HG02840 (cell line): ENCODE results near the gene DCC.

Experiments used
- ATAC-seq: cut with Tn5 transposase; IDR thresholded peaks from one replicate; pipeline ENCODE4 v1.9.1; 2021; ENCODE audit warnings: mild to moderate bottlenecking, moderate library complexity, moderate number of reproducible peaks; ENCODE audit not compliant: unreplicated experiment, low FRiP score

The DCC gene

GRCh38 chr18:52991246-52991645, 651.2 kb downstream of the DCC start:
- no peak for ATAC-seq

- no peak for ATAC-seq
These were observed 652.0 kb downstream of the DCC start for GRCh38 chr18:52992041-52992440.

DNA sequence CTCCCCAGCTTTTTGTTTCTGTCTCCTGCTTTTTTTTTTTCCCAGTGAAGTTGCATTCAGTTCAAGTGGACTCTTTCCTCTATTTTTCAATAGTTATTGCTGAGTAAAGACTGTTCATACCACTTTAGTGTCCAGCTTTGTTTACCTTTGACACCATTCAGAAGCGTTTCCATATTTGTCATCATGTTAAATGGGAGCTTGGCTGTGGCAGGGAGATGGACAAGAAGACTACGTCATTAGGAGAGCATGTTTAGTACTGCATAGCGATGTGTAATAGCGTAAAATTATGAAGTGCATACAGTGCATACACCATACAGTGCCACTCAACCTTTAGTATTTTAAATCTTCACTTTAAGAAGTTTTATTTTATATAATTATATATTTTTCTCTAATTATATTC, 655.9 kb downstream of the DCC start:
- ATAC-seq, result no peak

- ATAC-seq, result no peak
These were observed 659.6 kb downstream of the DCC start for GRCh38 chr18:52999633-53000032.

DNA sequence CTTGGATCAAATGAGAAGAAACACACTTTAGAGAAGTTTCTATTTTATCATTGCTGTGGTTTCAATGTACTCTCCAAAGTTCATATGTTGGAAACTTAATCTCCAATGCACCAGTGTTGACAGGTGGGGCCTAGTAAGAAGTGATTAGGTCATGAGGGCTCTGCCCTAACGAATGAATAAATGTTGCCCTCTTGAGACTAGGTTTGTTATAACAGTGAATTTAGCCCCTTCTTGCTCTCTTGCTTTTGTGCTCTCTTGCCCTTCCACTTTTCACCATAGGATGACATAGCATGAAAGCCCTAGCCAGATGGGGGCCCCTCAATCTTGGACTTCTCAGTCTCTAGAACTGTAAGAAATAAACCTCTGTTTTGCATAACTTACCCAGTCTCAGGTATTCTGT, 664.8 kb downstream of the DCC start:
- no peak for ATAC-seq

DNA sequence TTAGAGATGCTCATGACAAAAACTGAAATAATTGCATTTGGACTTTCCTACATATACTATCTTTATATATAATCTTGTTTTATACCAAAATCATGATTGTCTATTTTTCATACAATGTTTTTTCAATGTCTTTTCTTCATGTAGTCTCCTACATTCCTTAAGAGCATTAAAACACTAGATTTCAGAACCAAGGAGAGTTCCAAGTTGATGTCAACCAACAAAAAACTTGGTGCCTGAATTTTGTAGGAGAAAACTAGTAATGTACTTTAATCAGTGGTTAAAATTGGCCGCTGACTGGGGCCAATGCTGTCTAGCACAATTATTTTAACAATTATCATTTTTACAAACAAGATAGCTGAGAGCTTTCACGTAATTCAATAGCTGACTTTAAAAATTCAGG, 678.8 kb downstream of the DCC start:
- no peak for ATAC-seq

DNA sequence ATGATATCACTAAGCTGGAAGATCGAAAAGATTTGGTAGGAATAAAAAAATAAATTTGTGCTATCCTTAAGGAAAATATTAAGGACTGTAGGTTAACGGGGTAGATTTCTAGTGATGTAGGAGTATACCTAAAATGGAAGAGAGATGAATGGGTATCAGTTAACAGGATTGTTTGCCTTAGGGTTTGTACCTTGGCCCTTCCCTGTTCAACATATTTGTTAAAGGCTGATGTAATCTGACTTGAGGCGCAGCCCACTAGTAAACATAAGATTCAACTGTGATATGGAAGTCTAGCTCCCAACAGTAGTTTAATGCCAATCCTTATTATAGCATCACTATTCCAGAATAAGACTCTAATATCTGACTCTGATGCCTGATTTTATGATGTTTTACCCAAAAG, 685.2 kb downstream of the DCC start:
- no peak for ATAC-seq

DNA sequence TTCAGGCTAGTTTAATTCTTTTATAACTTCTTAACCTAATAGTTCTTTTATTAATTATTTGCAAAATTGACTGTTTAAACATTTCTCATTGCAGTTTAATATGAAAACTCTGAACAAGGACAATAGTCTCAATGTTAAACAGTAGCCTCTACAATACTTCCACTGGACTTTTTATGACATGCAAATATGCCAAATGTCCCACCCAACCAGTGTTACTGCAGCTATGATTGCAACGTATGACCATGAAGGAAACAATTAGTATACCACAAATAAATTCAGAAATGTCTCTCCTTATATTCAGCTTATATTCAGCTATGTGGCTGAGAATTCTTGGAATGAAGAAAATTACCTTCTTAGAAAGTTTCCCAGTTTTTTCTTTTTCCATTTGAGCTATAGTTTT, 688.6 kb downstream of the DCC start:
- ATAC-seq, result no peak

DNA sequence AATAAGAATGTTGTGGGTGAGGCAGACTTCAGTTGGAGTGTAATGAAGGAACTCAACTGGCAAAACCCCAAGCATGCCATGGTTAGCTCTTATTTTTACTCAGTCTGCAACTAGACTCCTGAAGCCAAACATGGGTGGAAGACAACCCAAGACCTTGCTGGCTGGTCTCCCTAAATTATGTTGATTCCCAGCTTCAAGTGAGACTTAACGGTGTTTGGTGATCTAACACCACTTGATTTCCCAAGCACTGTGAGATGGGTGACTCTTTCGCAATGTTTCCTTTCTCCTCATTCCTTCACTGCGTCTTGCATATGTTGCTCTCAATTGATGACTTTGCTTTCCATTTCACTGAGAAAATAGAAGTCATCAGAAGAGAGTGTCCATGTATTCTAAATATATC, 693.1 kb downstream of the DCC start:
- ATAC-seq, result no peak

DNA sequence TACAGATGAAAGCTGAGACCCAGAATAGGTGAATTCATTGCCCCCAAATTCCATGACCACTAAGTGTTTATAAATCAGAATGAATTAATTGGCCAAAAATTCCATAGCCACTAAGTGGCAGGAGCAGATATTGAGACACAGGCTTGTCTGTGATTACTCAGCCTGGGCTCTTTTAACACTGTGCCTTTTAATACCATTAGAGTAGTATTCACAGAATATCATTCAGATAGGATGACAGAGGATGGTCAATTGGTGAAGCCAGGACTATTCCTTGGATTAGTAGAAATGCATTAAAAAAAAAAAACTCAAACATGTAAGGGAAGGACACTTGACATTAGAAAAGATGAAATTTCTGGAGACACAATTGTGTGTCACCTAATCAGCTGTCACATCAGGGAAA, 698.6 kb downstream of the DCC start:
- ATAC-seq, result no peak

- no peak for ATAC-seq
These were observed 700.3 kb downstream of the DCC start for GRCh38 chr18:53040286-53040685.

DNA sequence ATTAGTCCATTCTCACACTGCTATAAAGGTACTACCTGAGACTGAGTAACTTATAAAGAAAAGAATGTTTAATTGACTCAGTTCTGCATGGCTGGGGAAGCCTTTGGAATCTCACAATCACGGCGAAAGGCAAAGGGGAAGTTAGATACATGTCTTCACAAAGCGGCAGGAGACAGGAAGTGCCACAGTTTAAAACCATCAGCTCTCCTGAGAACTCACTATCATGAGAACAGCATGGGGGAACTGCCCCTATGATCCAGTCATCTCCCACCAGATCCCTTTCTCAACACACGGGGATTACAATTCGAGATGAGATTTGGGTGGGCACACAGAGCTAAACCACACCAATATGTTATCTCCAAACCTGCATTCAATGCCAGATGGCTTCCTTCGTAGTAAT, 716.1 kb downstream of the DCC start:
- no peak for ATAC-seq

DNA sequence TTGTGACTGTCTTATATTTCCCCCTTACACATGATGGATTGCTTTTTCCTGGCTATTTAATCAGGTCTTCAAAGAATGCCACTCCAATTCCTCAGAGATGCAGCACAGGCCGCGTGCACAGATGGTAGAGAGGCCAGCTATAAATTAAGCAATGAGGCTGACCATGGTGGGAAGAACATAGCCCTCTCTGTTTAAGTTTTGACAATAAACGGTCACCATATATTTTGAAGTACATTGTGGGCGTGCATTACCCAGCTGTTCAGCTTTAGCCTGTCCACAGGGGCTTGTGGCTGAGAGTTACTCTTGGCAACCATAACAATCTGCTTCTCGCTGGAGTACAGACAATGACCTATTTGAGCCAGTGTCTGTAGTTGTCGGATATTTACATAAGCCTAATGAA, 730.8 kb downstream of the DCC start:
- ATAC-seq, result no peak

- no peak for ATAC-seq
These were observed 740.7 kb downstream of the DCC start for GRCh38 chr18:53080687-53081086.

DNA sequence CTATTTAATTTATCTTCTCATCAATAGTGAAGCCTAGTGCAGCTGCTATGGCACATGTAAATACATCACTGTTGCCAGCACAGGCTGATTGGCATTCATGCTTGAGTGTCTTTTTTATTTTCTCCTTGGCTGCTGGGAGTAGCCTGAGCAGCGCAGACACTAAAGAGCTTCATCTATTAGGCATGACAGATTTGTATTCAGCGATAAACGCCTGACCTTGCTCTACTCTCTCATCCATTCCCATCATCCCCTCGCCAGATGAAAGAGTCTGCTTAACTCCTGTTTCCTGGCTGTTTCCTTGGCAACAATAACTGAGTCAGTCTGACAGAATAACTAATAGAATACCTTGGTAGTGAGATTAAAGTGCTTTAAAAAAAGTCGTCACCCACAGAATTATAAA, 753.6 kb downstream of the DCC start:
- no peak for ATAC-seq

- ATAC-seq, result no peak
These were observed 761.6 kb downstream of the DCC start for GRCh38 chr18:53101536-53102105.

DNA sequence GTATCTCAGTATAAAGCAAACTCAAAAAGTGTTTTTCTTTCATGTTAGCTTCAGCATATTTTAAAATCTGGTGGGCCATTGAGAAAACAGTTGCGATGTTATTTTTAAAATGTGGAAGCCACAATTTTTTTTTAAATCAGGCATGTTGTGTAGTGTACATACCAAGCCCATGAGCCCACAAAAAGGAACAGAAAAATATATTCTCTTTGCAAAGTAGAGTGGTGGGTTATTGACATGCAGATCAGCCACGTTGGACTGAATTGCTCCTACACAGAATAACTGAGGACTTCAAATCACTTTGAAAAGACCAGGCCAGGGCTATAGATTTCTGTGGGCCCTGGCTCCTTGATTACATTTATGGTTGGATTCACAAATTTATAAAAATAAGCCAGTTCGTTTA, 774.4 kb downstream of the DCC start:
- no peak for ATAC-seq

- no peak for ATAC-seq
These were observed 776.0 kb downstream of the DCC start for GRCh38 chr18:53115876-53116585.

DNA sequence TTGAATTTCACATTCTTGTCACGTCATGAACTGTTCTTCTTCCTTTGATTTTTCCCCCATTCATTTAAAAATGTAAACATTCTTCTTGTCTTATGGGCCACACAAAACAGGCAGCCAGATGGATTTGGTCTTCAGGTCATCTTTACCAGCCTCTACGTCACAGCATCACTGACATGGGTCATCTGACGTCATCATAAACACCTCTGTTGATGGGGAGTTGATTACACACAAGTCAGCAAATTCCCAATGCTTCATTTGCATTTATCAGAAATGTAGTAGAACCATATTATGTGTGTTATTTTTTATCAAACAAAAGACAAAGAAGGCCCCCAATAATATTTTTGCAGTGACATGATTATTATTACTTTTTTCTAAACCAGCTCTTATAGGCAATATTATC, 777.9 kb downstream of the DCC start:
- ATAC-seq, result no peak

DNA sequence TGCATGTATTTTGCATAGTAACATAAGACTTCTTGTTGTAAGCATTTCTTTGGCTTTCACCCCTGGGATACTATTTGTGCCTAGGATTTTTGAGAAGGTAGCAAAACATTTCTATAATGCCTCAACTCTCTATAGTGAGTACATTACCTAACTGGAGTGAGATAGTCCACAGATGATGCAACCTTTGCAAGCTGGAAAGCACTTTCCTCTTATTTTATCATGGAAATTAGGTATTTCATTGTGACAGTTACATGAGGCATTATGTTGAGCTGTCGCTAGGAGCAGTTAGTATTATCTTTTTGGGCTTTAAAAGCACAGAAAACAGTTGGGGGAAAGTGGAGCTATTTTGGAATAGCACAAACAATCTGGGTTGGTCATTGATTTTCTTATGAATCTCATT, 786.2 kb downstream of the DCC start:
- ATAC-seq, result no peak

- no peak for ATAC-seq
These were observed 791.0 kb downstream of the DCC start for GRCh38 chr18:53131001-53131400.

DNA sequence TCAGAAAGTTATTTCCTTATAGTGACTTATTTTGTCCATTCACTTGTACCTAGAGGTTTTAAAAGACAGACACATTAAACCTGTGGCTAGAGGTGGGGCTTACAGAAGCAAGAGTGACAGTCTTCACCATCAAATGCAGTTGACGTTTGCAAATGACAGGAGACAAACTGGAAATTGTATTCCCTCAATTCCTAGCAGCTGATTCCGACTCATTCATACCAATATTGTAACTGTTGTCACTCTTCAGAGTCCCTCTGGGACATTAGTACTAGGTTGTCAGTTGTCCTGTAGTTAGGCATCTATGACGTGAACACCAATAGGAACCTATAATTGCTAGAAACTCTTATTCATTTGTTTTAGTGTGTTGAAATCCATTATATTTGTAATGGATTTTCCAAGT, 794.7 kb downstream of the DCC start:
- no peak for ATAC-seq

DNA sequence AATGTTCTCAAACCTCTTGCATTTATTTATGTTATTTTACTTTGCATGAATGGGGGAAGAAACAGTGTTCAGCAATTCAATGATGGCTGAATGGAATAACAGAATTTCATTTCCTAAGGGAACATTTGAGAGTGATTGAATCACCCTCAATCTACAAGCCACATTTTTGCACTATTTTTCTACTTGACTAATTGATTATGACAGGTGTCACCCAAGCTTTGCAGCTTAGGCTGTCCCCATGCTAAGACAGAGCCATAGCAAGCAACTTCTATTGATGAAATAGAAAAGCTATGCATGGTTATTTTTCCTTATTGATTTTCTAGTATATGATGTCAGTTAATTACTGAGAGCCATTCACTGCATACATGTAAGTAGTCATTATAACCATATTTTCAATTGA, 795.7 kb downstream of the DCC start:
- ATAC-seq, result no peak
